PC-9 (cell line): ENCODE measurements around the gene UCP2.

Experiments
- CTCF ChIP-seq: fragments of 200-600 bp; sonication (generic); conservative IDR thresholded peaks from 2 replicates; pipeline ENCODE4 v1.6.1; 2017; ENCODE audit warnings: mixed run types, antibody characterized with exemption, mild to moderate bottlenecking, moderate library complexity
- EZH2 ChIP-seq: fragments of 200-600 bp; sonication (generic); IDR thresholded peaks from 2 replicates; pipeline ENCODE4 v1.8.0; 2017; ENCODE audit warnings: antibody characterized with exemption, low read depth

- no peak for TF ChIP-seq CTCF
- no peak for TF ChIP-seq EZH2
These were observed 17.9 kb upstream of the UCP2 start for GRCh38 chr11:74000307-74001133.
